Loucy (cell line): Measurements from ENCODE around the gene GJA4.

ENCODE experiments used
- CTCF ChIP-seq: fragments of 200-600 bp; sonication (generic); conservative IDR thresholded peaks from 2 replicates; pipeline ENCODE4 v1.5.1; 2014; ENCODE audit warnings: mild to moderate bottlenecking, antibody characterized with exemption, low read length
- EZH2phosphoT487 ChIP-seq: fragments of 200-600 bp; IDR thresholded peaks from 2 replicates; pipeline ENCODE4 v1.6.1; 2018; ENCODE audit warnings: antibody characterized with exemption, mild to moderate bottlenecking, moderate library complexity, borderline replicate concordance

DNA sequence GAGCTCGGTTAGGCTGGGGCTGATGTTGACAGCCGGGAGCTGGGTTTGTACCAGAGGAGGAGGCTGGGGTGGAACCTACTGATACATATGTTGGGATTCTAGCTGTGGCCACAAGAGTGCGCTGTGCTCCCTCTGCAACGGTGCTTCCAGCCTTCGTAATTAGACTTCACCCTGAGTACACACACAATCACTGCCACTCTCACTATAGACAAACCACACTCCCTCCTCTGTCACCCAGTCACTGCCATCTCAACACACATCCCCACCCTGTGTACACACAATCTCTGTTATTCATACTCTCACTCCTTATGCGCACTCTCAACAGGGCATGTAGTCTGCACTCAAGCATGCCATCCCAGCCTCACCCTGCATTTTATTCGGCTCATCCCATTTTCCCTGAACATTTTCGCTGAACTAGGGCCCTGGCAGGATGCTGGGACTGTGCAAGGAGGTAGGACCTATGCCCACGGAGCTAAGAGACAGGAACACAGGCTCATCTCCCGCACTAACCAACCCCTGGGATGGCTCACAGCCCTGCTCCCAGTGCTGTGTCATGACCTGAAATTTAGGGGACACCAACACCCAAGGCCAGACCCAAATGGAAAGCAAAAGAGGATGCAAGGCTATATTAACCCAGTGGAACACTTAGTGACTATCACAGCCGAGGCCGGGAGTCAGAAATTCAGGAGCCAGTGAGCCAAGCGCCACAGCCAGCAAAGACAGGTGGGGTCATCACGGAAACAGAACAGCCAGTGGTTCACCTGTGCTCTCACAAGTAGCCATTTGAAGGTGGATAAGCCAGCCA is 6.1 kb upstream of the GJA4 start:
- TF ChIP-seq CTCF = peak; percentile 86
- no peak for TF ChIP-seq EZH2phosphoT487
